Memory B cell (primary cell): ENCODE measurements around the gene RPS29.
"Not testable (repeated sequence)": the region's sequence is repeated elsewhere in the genome, so short reads cannot be mapped to it uniquely, and the experiment has no call there.

Experiments used
- ATAC-seq: fragments of 150-1000 bp; cut with Tn5 transposase; 2 replicates; pipeline ENCODE4 v1.10.0; 2021; ENCODE audit warnings: low read depth, mild to moderate bottlenecking, moderate library complexity
- DNase-seq, 2 donors: peaks; one replicate each; pipeline ENCODE4 v3.0.0; 2022; ENCODE audit warnings: low spot score in 2 of 2
- H3K27ac Mint-ChIP-seq: one replicate; pipeline ENCODE4 v1.8.0; 2022; ENCODE audit warnings: mild to moderate bottlenecking, moderate library complexity, mixed read lengths
- H3K27me3 Mint-ChIP-seq: one replicate; pipeline ENCODE4 v1.8.0; 2022; ENCODE audit warnings: mixed read lengths
- H3K36me3 Mint-ChIP-seq: one replicate; pipeline ENCODE4 v1.8.0; 2022; ENCODE audit warnings: mild to moderate bottlenecking, mixed read lengths
- H3K4me1 Mint-ChIP-seq: one replicate; pipeline ENCODE4 v1.8.0; 2022; ENCODE audit warnings: mixed read lengths
- H3K4me3 Mint-ChIP-seq: one replicate; pipeline ENCODE4 v1.8.0; 2022; ENCODE audit warnings: mild to moderate bottlenecking, moderate library complexity, mixed read lengths
- H3K9me3 Mint-ChIP-seq: one replicate; pipeline ENCODE4 v1.8.0; 2022; ENCODE audit warnings: mixed read lengths

The RPS29 gene

DNA sequence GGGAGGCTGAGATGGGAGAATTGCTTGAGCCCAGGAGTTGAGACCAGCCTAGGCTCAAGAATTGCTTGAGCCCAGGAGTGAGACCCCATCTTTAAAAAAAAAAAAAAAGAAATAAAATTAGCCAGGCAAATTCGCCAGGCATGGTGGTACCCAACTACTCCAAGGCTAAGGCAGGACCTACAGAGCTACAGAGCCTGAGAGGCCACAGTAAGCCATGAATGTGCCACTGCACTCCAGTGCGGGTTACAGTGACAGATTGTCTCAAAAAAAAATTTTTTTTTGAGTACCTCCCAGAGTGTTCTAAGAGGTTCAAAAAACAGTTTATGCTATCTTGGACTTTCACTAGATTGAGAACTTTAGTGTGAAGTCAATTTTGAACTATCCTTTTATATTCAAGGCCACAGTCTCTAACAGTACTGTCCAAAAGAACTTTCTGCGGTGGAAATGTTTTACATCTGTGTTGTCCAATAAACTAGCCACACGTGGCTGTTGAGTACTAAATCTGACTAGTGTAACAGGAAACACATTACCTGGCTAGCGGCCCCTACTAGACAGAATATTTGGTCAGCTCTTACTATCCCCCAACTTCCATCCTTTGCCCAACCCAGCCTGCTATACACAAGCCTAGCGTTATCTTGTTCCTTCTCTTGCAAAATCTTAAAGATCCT, 31.8 kb upstream of the RPS29 start:
- ATAC-seq, result no peak
- H3K27me3 Mint-ChIP-seq, result no peaks in the 10 kb centered on the region
- H3K9me3 Mint-ChIP-seq, result no peaks in the 10 kb centered on the region
- no peak overlapping the region for H3K4me3 Mint-ChIP-seq
- peaks cover 15% of the 10 kb centered on the region for H3K36me3 Mint-ChIP-seq
- peak overlapping the region; percentile 96 for H3K27ac Mint-ChIP-seq
- DNase-seq, result no peak
- peaks cover 20% of the 10 kb centered on the region for H3K4me1 Mint-ChIP-seq

GRCh38 chr14:49615776-49616175, 29.6 kb upstream of the RPS29 start:
- Mint-ChIP-seq H3K27me3 (no peaks in the 10 kb centered on the region), H3K9me3 (no peaks in the 10 kb centered on the region), H3K36me3 (peaks cover 14% of the 10 kb centered on the region), H3K4me1 (peaks cover 13% of the 10 kb centered on the region), H3K4me3 (no peak overlapping the region), H3K27ac (no peak overlapping the region)
- no peak for ATAC-seq
- DNase-seq, result no peak

DNA sequence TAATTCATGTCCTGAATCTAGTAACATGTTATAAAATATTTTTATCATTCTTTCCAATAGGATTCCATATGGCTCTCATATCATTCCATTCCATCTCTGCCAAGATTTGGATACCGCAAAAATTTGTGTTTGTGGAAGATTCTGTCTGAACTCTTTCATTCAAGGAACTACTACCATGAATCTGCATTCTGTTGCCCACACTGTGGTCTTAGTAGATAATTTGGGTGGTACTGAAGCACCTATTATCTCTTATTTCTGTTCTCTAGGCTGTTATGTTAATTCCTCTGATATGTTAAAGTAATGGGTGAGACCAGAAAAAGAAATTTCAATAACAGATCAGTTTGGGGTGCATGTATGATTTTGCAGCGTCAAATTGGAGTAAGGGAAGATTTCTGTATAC, 28.0 kb upstream of the RPS29 start:
- no peak overlapping the region for H3K27ac Mint-ChIP-seq
- H3K9me3 Mint-ChIP-seq, result no peaks in the 10 kb centered on the region
- H3K36me3 Mint-ChIP-seq, result peaks cover 13% of the 10 kb centered on the region
- no peaks in the 10 kb centered on the region for H3K27me3 Mint-ChIP-seq
- H3K4me3 Mint-ChIP-seq, result no peak overlapping the region
- H3K4me1 Mint-ChIP-seq, result peaks cover 11% of the 10 kb centered on the region
- ATAC-seq, result no peak
- no peak for DNase-seq

DNA sequence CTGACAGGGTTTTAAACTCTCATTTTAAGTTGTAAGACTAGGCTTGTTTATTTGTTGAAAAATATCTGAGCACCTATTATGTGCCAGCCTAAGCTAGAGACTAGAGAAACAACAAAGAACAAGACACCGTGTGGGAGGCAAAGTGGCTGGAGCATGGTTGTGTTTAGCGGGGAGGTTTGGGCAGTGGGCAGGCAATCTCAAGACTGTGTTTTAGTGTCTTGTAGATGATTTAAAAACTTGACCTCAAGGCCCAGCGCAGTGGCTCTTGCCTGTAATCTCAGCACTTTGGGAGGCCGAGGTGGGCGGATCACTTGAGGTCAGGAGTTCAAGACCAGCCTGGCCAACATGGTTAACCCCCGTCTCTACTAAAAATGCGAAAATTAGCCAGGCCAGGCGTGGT, 26.5 kb upstream of the RPS29 start:
- Mint-ChIP-seq H3K9me3 (no peaks in the 10 kb centered on the region), H3K36me3 (peaks cover 7% of the 10 kb centered on the region), H3K4me1 (peaks cover 3% of the 10 kb centered on the region), H3K27ac (no peak overlapping the region), H3K4me3 (no peak overlapping the region), H3K27me3 (no peaks in the 10 kb centered on the region)
- ATAC-seq (no peak), DNase-seq (no peak)

DNA sequence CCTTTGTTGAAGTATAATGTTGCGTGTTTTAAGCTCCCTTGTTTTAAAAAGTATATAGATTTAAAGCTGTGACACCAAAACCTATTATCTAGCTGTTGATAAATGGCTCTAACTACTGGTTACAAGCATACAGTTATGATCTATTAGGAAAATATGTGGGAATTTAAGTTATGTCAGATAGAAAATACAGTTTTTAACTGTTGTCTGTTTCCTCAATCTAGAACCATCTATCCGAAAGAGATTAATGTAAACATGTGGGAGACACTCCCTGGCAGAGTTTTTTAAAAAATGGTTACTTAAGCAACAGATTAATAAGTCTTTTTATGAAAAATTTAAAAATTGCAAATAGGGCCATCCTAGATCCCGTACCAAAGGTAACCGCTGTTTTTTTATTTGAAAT, 26.1 kb upstream of the RPS29 start:
- Mint-ChIP-seq H3K4me1 (no peaks in the 10 kb centered on the region), H3K36me3 (peaks cover 4% of the 10 kb centered on the region), H3K4me3 (no peak overlapping the region), H3K9me3 (no peaks in the 10 kb centered on the region), H3K27me3 (no peaks in the 10 kb centered on the region), H3K27ac (no peak overlapping the region)
- DNase-seq (no peak), ATAC-seq (no peak)

- Mint-ChIP-seq H3K4me3 (no peak overlapping the region), H3K27ac (no peak overlapping the region), H3K36me3 (peaks cover 9% of the 10 kb centered on the region), H3K9me3 (no peaks in the 10 kb centered on the region), H3K27me3 (no peaks in the 10 kb centered on the region), H3K4me1 (no peaks in the 10 kb centered on the region)
- ATAC-seq (no peak), DNase-seq (no peak)
These were observed 21.4 kb upstream of the RPS29 start for GRCh38 chr14:49607583-49607982.

DNA sequence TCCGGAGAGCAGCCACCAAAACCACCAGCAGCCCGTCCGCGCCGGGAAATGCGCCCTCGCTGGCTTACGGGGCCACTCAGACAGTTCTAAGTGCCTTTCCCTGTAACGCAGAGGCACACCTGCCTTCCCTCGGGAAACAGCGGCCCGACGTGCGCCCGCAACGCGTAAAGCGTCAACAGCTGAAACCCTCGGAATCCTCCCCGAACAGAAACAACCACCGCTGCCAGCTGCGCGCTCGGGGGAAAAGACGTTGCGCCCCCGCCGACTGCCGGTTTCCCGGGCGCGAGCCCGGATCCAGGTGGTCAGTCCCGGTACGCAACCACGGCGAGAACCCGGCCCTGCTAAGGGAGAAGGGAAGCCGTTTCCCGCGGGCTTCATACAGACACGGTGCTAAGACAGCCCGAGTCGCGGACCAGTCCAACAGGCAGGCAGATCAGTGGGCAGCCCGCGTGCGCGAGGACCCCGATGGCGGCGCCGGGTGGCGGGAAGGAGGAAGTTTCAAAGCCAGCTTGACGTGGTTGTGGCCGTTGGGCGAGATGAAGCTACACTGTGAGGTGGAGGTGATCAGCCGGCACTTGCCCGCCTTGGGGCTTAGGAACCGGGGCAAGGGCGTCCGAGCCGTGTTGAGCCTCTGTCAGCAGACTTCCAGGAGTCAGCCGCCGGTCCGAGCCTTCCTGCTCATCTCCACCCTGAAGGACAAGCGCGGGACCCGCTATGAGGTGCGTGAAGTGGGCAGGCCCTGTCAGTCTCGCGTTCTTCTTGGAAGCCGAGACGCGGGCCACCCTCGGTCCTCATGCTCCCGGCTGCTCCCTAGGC, 12.5 kb upstream of the RPS29 start, which contains the start of gene LRR1:
Gene LRR1 (plus strand): TSS at position 456 of the 816 bp plus-strand sequence. CDS start 81 bp downstream, at position 537.
- peak; percentile 92 to 100 for DNase-seq
- Mint-ChIP-seq H3K27me3 (no peaks in the 10 kb centered on the region), H3K4me1 (peaks cover 20% of the 10 kb centered on the region), H3K9me3 (no peaks in the 10 kb centered on the region), H3K4me3 (peak within 1 kb of the TSS; percentile 97), H3K36me3 (no peaks in the 10 kb centered on the region), H3K27ac (peak within 1 kb of the TSS; percentile 98)
- ATAC-seq, result peak; percentile 68

GRCh38 chr14:49598189-49598484, 12.0 kb upstream of the RPS29 start:
- H3K36me3 Mint-ChIP-seq, result no peaks in the 10 kb centered on the region
- peaks cover 20% of the 10 kb centered on the region for H3K4me1 Mint-ChIP-seq
- H3K4me3 Mint-ChIP-seq, result peak overlapping the region; percentile 97
- H3K27ac Mint-ChIP-seq, result peak overlapping the region; percentile 98
- ATAC-seq (no peak), DNase-seq (no peak)
- no peaks in the 10 kb centered on the region for H3K9me3 Mint-ChIP-seq
- H3K27me3 Mint-ChIP-seq, result no peaks in the 10 kb centered on the region

GRCh38 chr14:49594347-49595091, 8.3 kb upstream of the RPS29 start:
- Mint-ChIP-seq H3K27me3 (no peaks in the 10 kb centered on the region), H3K36me3 (no peaks in the 10 kb centered on the region), H3K4me1 (peaks cover 16% of the 10 kb centered on the region), H3K4me3 (peak overlapping the region; percentile 52), H3K9me3 (no peaks in the 10 kb centered on the region), H3K27ac (peak overlapping the region; percentile 98)
- DNase-seq (no peak), ATAC-seq (no peak)

GRCh38 chr14:49593016-49593415, 6.8 kb upstream of the RPS29 start:
- H3K9me3 Mint-ChIP-seq, result no peaks in the 10 kb centered on the region
- no peaks in the 10 kb centered on the region for H3K36me3 Mint-ChIP-seq
- DNase-seq, result no peak
- peaks cover 16% of the 10 kb centered on the region for H3K4me1 Mint-ChIP-seq
- H3K27ac Mint-ChIP-seq, result peak overlapping the region; percentile 28
- no peaks in the 10 kb centered on the region for H3K27me3 Mint-ChIP-seq
- no peak for ATAC-seq
- peak overlapping the region; percentile 53 for H3K4me3 Mint-ChIP-seq

DNA sequence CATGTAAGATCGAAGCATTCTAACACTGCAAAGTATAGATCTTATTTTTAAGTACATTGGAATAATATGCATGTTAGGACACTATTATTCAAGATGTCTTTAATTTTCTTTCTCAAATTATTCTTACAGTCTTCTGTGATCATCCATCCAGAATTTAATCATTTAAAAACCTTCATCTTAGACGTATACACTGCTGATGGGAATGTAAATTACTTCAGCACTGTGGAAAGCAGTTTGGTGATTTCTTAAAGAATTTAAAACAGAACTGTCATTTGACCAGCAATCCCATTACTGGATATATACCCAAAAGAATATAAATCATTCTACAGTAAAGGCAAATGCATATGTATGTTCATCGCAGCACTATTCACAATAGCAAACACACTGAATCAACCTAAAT, 3.2 kb upstream of the RPS29 start:
- no peaks in the 10 kb centered on the region for H3K27me3 Mint-ChIP-seq
- H3K36me3 Mint-ChIP-seq, result peaks cover 2% of the 10 kb centered on the region
- DNase-seq (no peak), ATAC-seq (no peak)
- no peak overlapping the region for H3K27ac Mint-ChIP-seq
- no peak overlapping the region for H3K4me3 Mint-ChIP-seq
- no peaks in the 10 kb centered on the region for H3K9me3 Mint-ChIP-seq
- H3K4me1 Mint-ChIP-seq, result peaks cover 10% of the 10 kb centered on the region

DNA sequence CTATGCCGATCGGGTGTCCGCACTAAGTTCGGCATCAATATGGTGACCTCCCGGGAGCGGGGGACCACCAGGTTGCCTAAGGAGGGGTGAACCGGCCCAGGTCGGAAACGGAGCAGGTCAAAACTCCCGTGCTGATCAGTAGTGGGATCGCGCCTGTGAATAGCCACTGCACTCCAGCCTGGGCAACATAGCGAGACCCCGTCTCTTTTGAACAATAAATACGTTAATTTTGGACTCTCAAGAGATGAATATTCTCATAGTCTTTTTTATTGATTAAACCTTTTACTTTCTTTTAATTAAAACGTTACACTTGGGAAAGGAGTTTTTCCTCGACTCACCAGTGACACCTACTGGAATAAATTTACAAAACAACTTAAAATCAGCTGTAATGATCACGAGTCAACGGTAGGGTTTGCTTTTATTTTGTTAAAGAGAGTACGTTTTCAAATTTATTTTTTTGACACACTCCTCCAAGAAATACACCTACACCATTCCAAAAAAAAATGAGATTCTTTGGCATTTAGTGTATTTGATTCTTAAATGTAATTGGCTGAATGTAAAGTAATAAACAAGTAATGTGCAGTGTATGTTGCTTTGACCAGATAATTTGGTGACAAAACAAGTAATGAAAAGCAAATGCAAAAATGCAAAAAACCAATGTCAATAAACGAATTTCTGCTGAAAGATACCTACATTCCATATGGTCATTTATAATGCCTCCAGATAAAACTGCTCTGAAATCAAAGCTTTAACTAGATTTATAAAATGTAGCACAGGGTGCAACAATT, 687 bp upstream of the RPS29 start:
- peak overlapping the region; percentile 99 for H3K27ac Mint-ChIP-seq
- peak; percentile 21 for ATAC-seq
- H3K4me3 Mint-ChIP-seq, result peak overlapping the region; percentile 98
- no peaks in the 10 kb centered on the region for H3K9me3 Mint-ChIP-seq
- DNase-seq, result peak; percentile 47 to 73
- H3K36me3 Mint-ChIP-seq, result peaks cover 8% of the 10 kb centered on the region
- peaks cover 23% of the 10 kb centered on the region for H3K4me1 Mint-ChIP-seq
- no peaks in the 10 kb centered on the region for H3K27me3 Mint-ChIP-seq

GRCh38 chr14:49584981-49585640, 1.1 kb downstream of the RPS29 start:
- ATAC-seq, H3K27me3 Mint-ChIP-seq, DNase-seq, H3K9me3 Mint-ChIP-seq: not testable (repeated sequence)
- Mint-ChIP-seq H3K27ac (peak overlapping the region; percentile 99), H3K4me1 (peaks cover 31% of the 10 kb centered on the region), H3K36me3 (peaks cover 11% of the 10 kb centered on the region), H3K4me3 (peak overlapping the region; percentile 98)
